ENCODE results near the gene ODC1.

GRCh38 chr2:10413991-10414451 is 34.1 kb downstream of the ODC1 start:
- TF ChIP-seq, protein P1, sequence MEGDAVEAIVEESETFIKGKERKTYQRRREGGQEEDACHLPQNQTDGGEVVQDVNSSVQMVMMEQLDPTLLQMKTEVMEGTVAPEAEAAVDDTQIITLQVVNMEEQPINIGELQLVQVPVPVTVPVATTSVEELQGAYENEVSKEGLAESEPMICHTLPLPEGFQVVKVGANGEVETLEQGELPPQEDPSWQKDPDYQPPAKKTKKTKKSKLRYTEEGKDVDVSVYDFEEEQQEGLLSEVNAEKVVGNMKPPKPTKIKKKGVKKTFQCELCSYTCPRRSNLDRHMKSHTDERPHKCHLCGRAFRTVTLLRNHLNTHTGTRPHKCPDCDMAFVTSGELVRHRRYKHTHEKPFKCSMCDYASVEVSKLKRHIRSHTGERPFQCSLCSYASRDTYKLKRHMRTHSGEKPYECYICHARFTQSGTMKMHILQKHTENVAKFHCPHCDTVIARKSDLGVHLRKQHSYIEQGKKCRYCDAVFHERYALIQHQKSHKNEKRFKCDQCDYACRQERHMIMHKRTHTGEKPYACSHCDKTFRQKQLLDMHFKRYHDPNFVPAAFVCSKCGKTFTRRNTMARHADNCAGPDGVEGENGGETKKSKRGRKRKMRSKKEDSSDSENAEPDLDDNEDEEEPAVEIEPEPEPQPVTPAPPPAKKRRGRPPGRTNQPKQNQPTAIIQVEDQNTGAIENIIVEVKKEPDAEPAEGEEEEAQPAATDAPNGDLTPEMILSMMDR (IDR thresholded peaks at IDR 0.05; ENCODE audit: insufficient read depth, low read depth, low read length): no peak
- TF ChIP-seq EZH2 (IDR thresholded peaks at IDR 0.05; ENCODE audit: insufficient read depth, low read length): no peak

Data from astrocyte (in vitro differentiated cells and primary cell).